GM12891 (cell line): ENCODE data around the gene LDHAL6A. TPM values are rescaled to one million over a fixed set of nuclear protein-coding genes. Genes with fewer than 3 reads are reported as not detected.
A peak's percentile ranks its signal among the peaks of the same experiment; 100 is the strongest.
"Not testable (repeated sequence)": the region's sequence is repeated elsewhere in the genome, so short reads cannot be mapped to it uniquely, and the experiment has no call there.

Source experiments
- DNase-seq: peaks from one replicate; pipeline ENCODE4 v3.0.0; 2011; ENCODE audit warnings: low spot score; ENCODE audit not compliant: insufficient read length
- FAIRE-seq: peaks from 2 replicates; lab custom pipeline; 2011; peaks lifted over from hg19 to GRCh38; lab: Jason Lieb, UNC
- PAX5 ChIP-seq: IDR thresholded peaks from 2 replicates; pipeline ENCODE4 v1.6.1; 2011; ENCODE audit warnings: low read length, moderate library complexity, mild to moderate bottlenecking; ENCODE audit not compliant: insufficient read depth, severe bottlenecking
- POLR2A ChIP-seq: IDR thresholded peaks from 2 replicates; pipeline ENCODE4 v1.6.1; 2011; ENCODE audit warnings: low read depth, low read length, control low read depth
- POLR2AphosphoS5 ChIP-seq: IDR thresholded peaks from 2 replicates; pipeline ENCODE4 v1.6.1; 2011; ENCODE audit warnings: low read depth, low read length, control low read depth
- POU2F2 ChIP-seq: IDR thresholded peaks from 2 replicates; pipeline ENCODE4 v1.6.1; 2011; ENCODE audit warnings: low read depth, mild to moderate bottlenecking, control low read depth, low read length, moderate library complexity
- SPI1 ChIP-seq: IDR thresholded peaks from 2 replicates; pipeline ENCODE4 v1.6.1; 2011; ENCODE audit warnings: low read depth, low read length, control low read depth
- TAF1 ChIP-seq: IDR thresholded peaks from 2 replicates; pipeline ENCODE4 v1.6.1; 2011; ENCODE audit warnings: low read depth, low read length, control low read depth
- polyA plus RNA-seq: library from polyadenylated mRNA; unstranded; fragments of >200 nt; gene quantifications from one replicate; pipeline ENCODE4 v1.2.1, GENCODE V29; 2012; ENCODE audit warnings: low read depth, missing spikeins, inconsistent platforms; ENCODE audit not compliant: missing spikeins

The LDHAL6A gene
- not detected for polyA plus RNA-seq

DNA sequence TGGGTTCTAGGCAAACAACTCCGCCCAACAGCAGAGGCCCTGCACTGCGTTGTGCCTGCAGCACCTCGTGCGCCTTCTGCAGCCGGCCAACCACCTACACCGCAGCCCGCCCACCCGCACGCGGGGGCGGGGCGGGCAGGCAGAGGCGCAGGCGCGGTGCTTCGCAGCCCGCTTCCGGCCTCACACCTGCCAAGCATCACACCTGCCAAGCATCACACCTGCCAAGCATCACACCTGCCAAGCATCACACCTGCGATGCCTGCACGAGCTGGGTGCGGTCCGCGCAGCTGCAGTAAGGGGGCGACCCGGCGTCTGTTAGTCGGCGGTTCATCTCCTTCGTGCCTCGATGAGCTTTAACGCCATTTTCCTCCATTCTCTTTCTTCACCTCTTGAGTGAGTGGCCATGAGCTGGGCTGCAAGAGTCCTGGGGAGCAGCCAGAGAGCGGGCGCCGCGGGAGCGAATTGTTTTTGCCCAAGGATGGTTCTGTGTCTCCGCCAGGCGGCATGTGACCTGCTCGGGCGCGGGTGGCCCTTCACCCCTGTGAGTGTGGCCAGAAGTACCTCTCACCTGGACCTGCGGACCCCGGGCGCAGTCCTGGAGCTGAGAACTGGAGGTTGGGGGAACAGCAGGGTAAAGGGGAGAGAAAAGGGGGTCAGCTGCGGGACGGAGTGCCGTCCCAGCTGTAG is at the start of gene LDHAL6A:
LDHAL6A (plus strand) TSS at position 171 of the 687 bp plus-strand sequence. CDS start 825 bp downstream, outside the sequence.
- DNase-seq, result no peak
- no peak for FAIRE-seq
- no peak for TF ChIP-seq TAF1
- no peak for TF ChIP-seq POU2F2
- no peak for TF ChIP-seq SPI1
- TF ChIP-seq POLR2A, result no peak
- TF ChIP-seq PAX5, result no peak
- TF ChIP-seq POLR2AphosphoS5, result no peak

DNA sequence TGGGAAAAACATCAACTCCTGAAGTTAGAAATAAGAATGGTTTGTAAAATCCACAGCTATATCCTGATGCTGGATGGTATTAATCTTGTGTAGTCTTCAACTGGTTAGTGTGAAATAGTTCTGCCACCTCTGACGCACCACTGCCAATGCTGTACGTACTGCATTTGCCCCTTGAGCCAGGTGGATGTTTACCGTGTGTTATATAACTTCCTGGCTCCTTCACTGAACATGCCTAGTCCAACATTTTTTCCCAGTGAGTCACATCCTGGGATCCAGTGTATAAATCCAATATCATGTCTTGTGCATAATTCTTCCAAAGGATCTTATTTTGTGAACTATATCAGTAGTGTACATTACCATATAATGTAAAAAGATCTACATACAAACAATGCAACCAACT is 48.3 kb upstream of the LDHAL6A start:
- not testable (repeated sequence) for DNase-seq, FAIRE-seq

DNA sequence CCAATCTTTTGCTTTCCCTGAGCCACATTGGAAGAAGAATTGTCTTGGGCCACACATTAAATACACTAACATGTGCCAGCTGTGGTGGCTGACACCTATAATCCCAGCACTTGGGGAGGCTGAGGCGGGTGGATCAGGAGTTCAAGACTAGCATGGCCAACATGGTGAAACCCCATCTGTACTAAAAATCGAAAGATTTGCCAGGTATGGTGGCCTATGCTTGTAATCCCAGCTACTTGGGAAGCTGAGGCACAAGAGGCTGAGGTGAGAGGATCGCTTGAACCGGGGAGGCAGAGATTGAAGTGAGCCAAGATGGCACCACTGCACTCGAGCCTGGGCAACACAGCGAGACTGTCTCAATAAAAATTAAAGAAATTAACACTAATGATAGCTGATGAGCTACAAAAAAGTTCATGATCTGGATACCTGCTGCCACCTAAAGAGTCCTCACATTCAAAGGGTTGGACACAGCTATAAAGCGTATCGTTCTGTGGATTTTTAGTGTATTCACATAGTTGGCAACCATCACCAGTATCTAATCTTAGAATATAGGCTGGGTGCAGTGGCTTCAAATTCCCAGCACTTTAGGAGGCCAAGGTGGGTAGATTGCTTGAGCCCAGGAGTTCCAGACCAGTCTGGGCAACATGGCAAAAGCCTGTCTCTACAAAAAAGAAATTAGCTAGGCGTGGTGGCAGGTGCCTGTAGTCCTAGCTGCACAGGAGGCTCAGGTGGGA is 46.9 kb upstream of the LDHAL6A start:
- no peak for FAIRE-seq
- no peak for DNase-seq
- TF ChIP-seq POLR2AphosphoS5, result peak; percentile 75; the same call in 1 of the 2 replicates
- no peak for TF ChIP-seq TAF1

DNA sequence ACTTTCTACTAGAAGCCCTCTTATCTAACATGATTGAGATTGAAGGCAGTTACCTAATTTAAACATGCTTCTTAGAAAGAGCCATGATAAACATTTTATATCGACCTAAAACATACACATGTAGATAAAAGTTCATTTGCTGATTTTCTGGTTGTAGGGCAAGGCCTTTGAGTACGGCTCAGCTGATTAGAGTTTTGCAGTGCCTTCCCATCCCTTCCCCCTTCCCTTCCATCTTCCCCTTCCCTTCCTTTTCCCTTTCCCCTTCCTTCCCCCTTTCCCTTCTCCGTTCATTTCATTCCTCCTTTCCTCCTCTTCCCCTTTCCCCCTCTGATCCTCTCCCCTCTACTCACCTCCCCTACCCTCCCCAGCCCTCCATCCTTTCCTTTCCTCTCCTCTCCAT is 39.2 kb upstream of the LDHAL6A start:
- FAIRE-seq (no peak), DNase-seq (no peak)
- TF ChIP-seq PAX5 (no peak), POLR2A (no peak), POLR2AphosphoS5 (no peak)

DNA sequence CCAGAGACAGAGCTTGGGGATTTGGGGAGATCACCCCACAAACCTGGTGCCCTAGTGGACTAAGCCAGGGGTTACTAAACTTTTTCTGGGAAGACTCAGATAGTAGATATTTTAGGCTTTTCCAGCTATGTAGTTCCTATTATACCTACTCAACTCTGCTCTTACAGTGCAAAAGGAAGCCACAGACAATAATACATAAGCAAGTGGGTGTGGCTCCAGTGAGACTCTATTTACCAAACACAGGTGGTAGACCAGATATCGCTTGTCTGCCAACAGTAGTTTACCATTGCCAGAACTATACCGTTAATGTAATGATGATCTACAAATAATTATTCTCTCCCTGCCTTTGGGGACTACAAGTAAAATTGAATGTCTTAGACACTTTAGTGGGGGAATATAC is 36.6 kb upstream of the LDHAL6A start:
- DNase-seq (no peak), FAIRE-seq (no peak)
- TF ChIP-seq POLR2AphosphoS5 (no peak), POLR2A (no peak), TAF1 (no peak), SPI1 (no peak), PAX5 (no peak), POU2F2 (no peak)

DNA sequence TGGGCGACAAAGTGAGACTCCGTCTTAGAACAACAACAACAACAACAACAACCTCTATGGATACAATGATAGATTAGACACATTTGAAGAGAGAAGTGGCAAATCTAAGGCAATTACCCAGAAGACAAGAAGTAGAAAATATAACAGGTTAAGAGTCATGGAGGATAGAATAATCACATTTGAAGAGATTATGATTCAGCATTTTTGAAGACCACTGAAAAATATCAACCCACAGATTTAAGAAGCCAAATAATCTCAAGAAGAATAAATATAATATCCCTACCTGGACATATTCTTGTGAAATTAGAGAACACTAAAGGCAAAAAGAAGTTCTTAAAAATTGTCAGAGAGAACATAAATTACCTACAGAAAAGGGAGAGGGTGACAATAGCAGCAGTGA is 35.6 kb upstream of the LDHAL6A start:
- TF ChIP-seq PAX5, result no peak
- TF ChIP-seq SPI1, result no peak
- TF ChIP-seq POLR2A, result no peak
- TF ChIP-seq TAF1, result no peak
- no peak for TF ChIP-seq POU2F2
- TF ChIP-seq POLR2AphosphoS5, result no peak
- DNase-seq (no peak), FAIRE-seq (no peak)

DNA sequence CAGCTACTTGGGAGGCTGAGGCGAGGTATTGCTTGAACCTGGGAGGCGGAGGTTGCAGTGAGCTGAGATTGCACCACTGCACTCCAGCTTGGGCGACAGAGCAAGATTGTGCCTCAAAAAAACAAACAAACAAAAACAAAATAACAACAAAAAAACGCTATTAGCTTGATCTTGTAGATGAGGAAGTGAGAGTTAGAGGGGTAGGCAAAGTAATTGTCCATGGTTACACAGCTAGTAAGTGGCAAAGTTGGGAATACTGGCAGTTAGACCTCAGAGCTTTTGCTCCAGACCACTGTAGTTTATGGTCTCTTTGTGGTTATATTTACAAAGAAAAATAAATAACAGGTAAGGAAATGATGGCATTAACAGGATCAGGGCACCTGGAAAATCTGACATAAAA is 28.4 kb upstream of the LDHAL6A start:
- TF ChIP-seq SPI1, result peak; percentile 80
- TF ChIP-seq PAX5, result no peak
- no peak for DNase-seq
- peak; percentile 64 for FAIRE-seq

DNA sequence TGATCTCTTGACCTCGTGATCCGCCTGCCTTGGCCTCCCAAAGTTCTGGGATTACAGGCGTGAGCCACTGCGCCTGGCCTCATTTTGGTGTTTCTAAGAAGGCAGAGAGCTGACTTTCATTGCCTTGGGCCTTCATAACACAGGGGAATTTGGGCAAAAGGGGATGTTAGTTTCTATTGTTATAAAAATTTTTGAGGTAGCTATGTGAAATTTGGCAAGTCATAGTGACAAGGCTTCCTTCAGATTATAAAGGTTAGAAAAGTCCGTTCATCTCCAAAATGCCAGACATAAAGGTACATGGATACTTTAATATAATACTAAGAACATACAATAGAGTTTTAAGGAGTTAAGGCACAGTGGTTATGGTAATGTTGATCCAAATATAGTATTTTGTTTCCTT is 26.3 kb upstream of the LDHAL6A start:
- no peak for FAIRE-seq

DNA sequence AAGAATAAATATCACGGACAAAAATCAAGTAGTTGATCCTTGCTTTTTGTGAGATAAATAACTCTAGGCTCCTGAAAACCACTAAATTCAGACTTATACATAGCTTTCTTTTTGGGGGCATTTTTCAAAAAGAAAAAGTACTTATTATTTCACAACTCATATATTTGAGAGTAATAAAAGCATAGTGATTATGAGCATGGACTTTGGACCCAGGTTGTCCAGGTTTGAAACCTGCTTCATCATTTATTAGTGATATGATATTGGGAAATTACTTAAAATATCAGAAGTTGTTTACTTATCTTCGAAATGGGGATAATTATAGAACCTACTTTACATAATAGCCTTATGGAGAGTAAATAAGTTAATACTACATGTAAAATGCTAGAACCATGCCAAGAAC is 17.0 kb upstream of the LDHAL6A start:
- DNase-seq (no peak), FAIRE-seq (no peak)
- TF ChIP-seq POLR2A, result no peak
- no peak for TF ChIP-seq POLR2AphosphoS5

More for the DNA sequence above, 26.3 kb upstream of the LDHAL6A start:
- TF ChIP-seq POU2F2 (no peak), POLR2A (no peak), SPI1 (no peak), TAF1 (no peak)
- no peak for DNase-seq

DNA sequence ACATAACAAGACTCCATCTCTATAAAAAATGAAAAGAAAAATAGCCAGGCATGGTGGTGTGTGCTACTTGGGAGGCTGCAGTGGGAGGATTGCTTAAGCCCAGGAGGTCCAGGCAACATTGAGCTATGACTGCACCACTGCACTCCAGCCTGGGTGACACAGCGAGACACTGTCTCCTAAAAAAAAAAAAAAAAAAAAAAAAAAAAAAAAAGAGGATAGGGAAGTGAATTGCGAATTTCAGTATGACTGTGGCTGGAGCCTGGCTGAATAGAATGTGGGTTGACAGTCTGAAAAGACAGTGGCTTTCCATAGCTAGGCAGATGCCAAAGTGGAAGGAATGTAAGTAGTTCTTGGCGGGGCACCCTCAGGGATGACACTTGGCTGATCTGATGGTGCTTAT is 6.4 kb upstream of the LDHAL6A start:
- no peak for FAIRE-seq
- no peak for TF ChIP-seq SPI1
- TF ChIP-seq POLR2AphosphoS5, result no peak
- TF ChIP-seq POLR2A, result no peak
- no peak for TF ChIP-seq POU2F2
- TF ChIP-seq PAX5, result no peak
- no peak for TF ChIP-seq TAF1
- no peak for DNase-seq

DNA sequence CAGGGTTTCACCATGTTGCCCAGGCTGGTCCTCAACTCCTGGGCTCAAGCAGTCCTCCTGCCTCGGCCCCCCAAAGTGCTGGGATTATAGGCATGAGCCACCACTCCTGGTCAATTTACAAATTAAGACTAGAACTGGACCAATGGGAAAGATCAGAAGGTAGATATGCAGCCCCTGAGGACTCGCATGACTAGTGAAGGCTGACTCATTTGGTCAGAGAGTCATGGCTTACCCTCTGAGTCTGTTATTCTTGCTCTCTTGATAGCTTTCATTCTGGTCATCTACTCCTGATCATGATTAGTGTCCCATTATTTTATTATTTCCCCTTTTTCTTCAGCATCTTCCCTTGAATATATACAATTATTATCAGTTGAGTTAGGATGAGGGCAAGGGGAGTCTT is 2.7 kb upstream of the LDHAL6A start:
- TF ChIP-seq SPI1 (no peak), PAX5 (no peak), POU2F2 (no peak), POLR2AphosphoS5 (no peak), TAF1 (no peak), POLR2A (no peak)
- no peak for DNase-seq
- no peak for FAIRE-seq
